Ureter (tissue), 1 donor: ENCODE results near the gene ASRGL1. TPM values are rescaled to one million over a fixed set of nuclear protein-coding genes. Genes with fewer than 3 reads are reported as not detected.

ENCODE experiments used
- DNase-seq: peaks from one replicate; pipeline ENCODE4 v3.0.0-alpha.2; 2020; ENCODE audit warnings: low spot score
- total RNA-seq: library from RNA; stranded (reverse); gene quantifications from one replicate; pipeline ENCODE4 v1.2.4, GENCODE V29; 2023
- donor health status: DM: yes; HTN: yes; CAD: no.

Gene ASRGL1
- total RNA-seq, 1 donor from 2014 or later: 6.2 TPM

GRCh38 chr11:62413060-62413696, 75.9 kb downstream of the ASRGL1 start:
- no peak for DNase-seq

GRCh38 chr11:62416596-62416995, 79.3 kb downstream of the ASRGL1 start:
- DNase-seq: no peak

- no peak for DNase-seq
Measured at GRCh38 chr11:62418136-62418535, 80.9 kb downstream of the ASRGL1 start.

- DNase-seq: no peak
Measured at GRCh38 chr11:62418733-62419132, 81.5 kb downstream of the ASRGL1 start, which contains the start of gene SCGB1A1. SCGB1A1 (plus strand) TSS chr11:62419033; CDS start chr11:62419096, 63 bp downstream.

- no peak for DNase-seq
Measured at GRCh38 chr11:62419314-62419929, 82.2 kb downstream of the ASRGL1 start.

GRCh38 chr11:62419943-62420342, 82.7 kb downstream of the ASRGL1 start:
- DNase-seq: no peak

GRCh38 chr11:62420882-62421281, 83.6 kb downstream of the ASRGL1 start:
- no peak for DNase-seq

GRCh38 chr11:62421996-62422395, 84.7 kb downstream of the ASRGL1 start:
- no peak for DNase-seq

GRCh38 chr11:62423012-62423411, 85.8 kb downstream of the ASRGL1 start:
- DNase-seq: no peak

GRCh38 chr11:62427630-62428233, 90.5 kb downstream of the ASRGL1 start:
- DNase-seq: no peak

- DNase-seq: no peak
Measured at GRCh38 chr11:62428871-62429560, 91.8 kb downstream of the ASRGL1 start.

GRCh38 chr11:62430425-62430824, 93.2 kb downstream of the ASRGL1 start:
- no peak for DNase-seq

- DNase-seq: no peak
Measured at GRCh38 chr11:62431171-62431901, 94.1 kb downstream of the ASRGL1 start.

GRCh38 chr11:62432695-62433094, 95.4 kb downstream of the ASRGL1 start:
- DNase-seq: no peak

- DNase-seq: no peak
Measured at GRCh38 chr11:62433141-62433903, 96.1 kb downstream of the ASRGL1 start.

GRCh38 chr11:62433904-62434276, 96.6 kb downstream of the ASRGL1 start:
- no peak for DNase-seq

GRCh38 chr11:62435846-62436660, 98.8 kb downstream of the ASRGL1 start:
- no peak for DNase-seq

GRCh38 chr11:62437616-62438015, 100.4 kb downstream of the ASRGL1 start:
- no peak for DNase-seq

- DNase-seq: no peak
Measured at GRCh38 chr11:62438641-62439040, 101.4 kb downstream of the ASRGL1 start.
